Common myeloid progenitor, CD34-positive (primary cell): ENCODE results near the gene SELENOV.

Source experiments
- CTCF ChIA-PET: fragments of 350-600 bp; sonication (Branson Sonifier 250); formaldehyde crosslinking; loops from one replicate; lab custom pipeline; 2021; ENCODE audit warnings: antibody characterized with exemption; lab: Charles Lee
- POLR2A ChIA-PET: fragments of 350-600 bp; sonication (Branson Sonifier 250); formaldehyde crosslinking; loops from one replicate; lab custom pipeline; 2021; ENCODE audit warnings: antibody characterized with exemption; lab: Charles Lee
- DNase-seq, 3 donors: peaks; one replicate each; pipeline versions ENCODE4 v3.0.0 to v3.0.0-alpha.2; 2013
- H3K27ac ChIP-seq, 2 experiments: 1 replicate in 1 of 2; 2 replicates in 1 of 2; pipeline ENCODE4 v1.7.0; 2013; ENCODE audit warnings: inconsistent platforms in 2 of 2, low read length in 2 of 2, mild to moderate bottlenecking in 2 of 2, low read depth in 1 of 2, moderate library complexity in 1 of 2; ENCODE audit not compliant: severe bottlenecking in 2 of 2, insufficient read depth in 1 of 2, poor library complexity in 1 of 2
- H3K27me3 ChIP-seq, 5 experiments: replicated peaks in 2 of 5; 1 replicate in 3 of 5; 2 replicates in 2 of 5; pipeline versions ENCODE4 v1.6.1 to v1.7.0; 2013; ENCODE audit warnings: low read length in 4 of 5, mild to moderate bottlenecking in 2 of 5, moderate library complexity in 2 of 5, inconsistent platforms in 1 of 5; ENCODE audit not compliant: insufficient read depth in 5 of 5, control insufficient read depth in 4 of 5
- H3K36me3 ChIP-seq, 4 experiments: 1 replicate in 2 of 4; 2 replicates in 2 of 4; pipeline versions ENCODE4 v1.6.1 to v1.7.0; 2013; ENCODE audit warnings: low read length in 3 of 4, control low read depth in 1 of 4, mild to moderate bottlenecking in 1 of 4; ENCODE audit not compliant: control insufficient read depth in 4 of 4, insufficient read depth in 4 of 4
- H3K4me1 ChIP-seq, 4 experiments: 1 replicate in 3 of 4; 2 replicates in 1 of 4; pipeline versions ENCODE4 v1.6.1 to v1.7.1; 2013; ENCODE audit warnings: low read length in 3 of 4, mild to moderate bottlenecking in 3 of 4, control low read depth in 1 of 4, inconsistent platforms in 1 of 4, moderate library complexity in 1 of 4; ENCODE audit not compliant: control insufficient read depth in 4 of 4, insufficient read depth in 4 of 4; ENCODE audit errors: control extremely low read depth in 1 of 4
- H3K4me3 ChIP-seq, 7 experiments: 1 replicate in 4 of 7; 2 replicates in 3 of 7; pipeline versions ENCODE4 v1.5.1 to v1.7.0; 2013; ENCODE audit warnings: mild to moderate bottlenecking in 7 of 7, low read length in 6 of 7, moderate library complexity in 6 of 7, inconsistent platforms in 2 of 7, low read depth in 2 of 7, control low read depth in 1 of 7; ENCODE audit not compliant: insufficient read depth in 4 of 7, control insufficient read depth in 1 of 7; ENCODE audit errors: extremely low read depth in 1 of 7
- H3K9me3 ChIP-seq, 5 experiments: 1 replicate in 4 of 5; 2 replicates in 1 of 5; pipeline versions ENCODE4 v1.6.1 to v1.7.1; 2013; ENCODE audit warnings: low read length in 4 of 5, mild to moderate bottlenecking in 2 of 5, inconsistent platforms in 1 of 5, low read depth in 1 of 5, moderate library complexity in 1 of 5; ENCODE audit not compliant: control insufficient read depth in 4 of 5, insufficient read depth in 2 of 5; ENCODE audit errors: control extremely low read depth in 1 of 5
- WGBS: methylation state at CpG from one replicate; pipeline ENCODE4 v1.1.5; 2013; ENCODE audit not compliant: insufficient coverage; 5-methylcytosine and 5-hydroxymethylcytosine counted together

SELENOV gene

GRCh38 chr19:39558624-39559117 lies 43.7 kb downstream of the SELENOV start:
- H3K27ac ChIP-seq = no peak overlapping the region
- 86% methylated on average over 4 of the region's 6 CpGs for WGBS
- POLR2A ChIA-PET = no interaction called here

GRCh38 chr19:39563408-39563807 lies 48.5 kb downstream of the SELENOV start:
- WGBS = 96% methylated on average over 2 of the region's 2 CpGs
- CTCF ChIA-PET = no interaction called here
- DNase-seq = no peak

More at GRCh38 chr19:39558624-39559117, 43.7 kb downstream of the SELENOV start:
- CTCF ChIA-PET = no interaction called here
- Histone ChIP-seq H3K4me3 (no peak overlapping the region), H3K36me3 (no peaks in the 10 kb centered on the region), H3K27me3 (peaks cover 0 to 7% (median 0%) of the 10 kb centered on the region in 5 experiments), H3K9me3 (no peaks in the 10 kb centered on the region), H3K4me1 (no peaks in the 10 kb centered on the region)
- DNase-seq = no peak

DNA sequence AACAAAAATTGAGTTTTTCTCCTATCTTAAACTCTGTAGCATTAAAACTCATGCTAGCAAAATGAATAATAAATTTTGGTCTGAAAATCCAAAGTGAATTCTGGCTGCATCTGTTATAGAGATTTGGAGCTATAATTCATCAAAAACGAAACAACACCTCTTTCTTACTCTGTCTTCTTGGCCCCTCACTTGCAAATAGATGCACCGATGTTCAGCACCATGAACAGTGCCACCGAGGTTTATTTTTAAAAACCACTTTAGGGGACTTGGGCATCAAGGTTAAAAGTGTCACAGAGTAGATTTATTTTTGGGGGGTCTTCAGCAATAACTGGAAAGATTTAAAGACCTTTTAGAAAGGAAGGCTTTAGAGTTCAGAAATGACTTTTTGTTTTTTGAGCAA lies 51.1 kb downstream of the SELENOV start:
- DNase-seq = no peak
- no peaks in the 10 kb centered on the region for H3K4me1 ChIP-seq
- no peaks in the 10 kb centered on the region for H3K36me3 ChIP-seq
- H3K4me3 ChIP-seq = no peak overlapping the region
- 63% methylated on average over 2 of the region's 3 CpGs for WGBS
- H3K27me3 ChIP-seq = peaks cover 3 to 30% (median 10%) of the 10 kb centered on the region in 5 experiments
- no peaks in the 10 kb centered on the region for H3K9me3 ChIP-seq
- no peak overlapping the region for H3K27ac ChIP-seq
- POLR2A ChIA-PET = no interaction called here
- CTCF ChIA-PET = no interaction called here

More at GRCh38 chr19:39563408-39563807, 48.5 kb downstream of the SELENOV start:
- H3K9me3 ChIP-seq = no peaks in the 10 kb centered on the region
- no peaks in the 10 kb centered on the region for H3K36me3 ChIP-seq
- POLR2A ChIA-PET = no interaction called here
- no peak overlapping the region for H3K27ac ChIP-seq
- H3K4me1 ChIP-seq = no peaks in the 10 kb centered on the region
- H3K4me3 ChIP-seq = no peak overlapping the region
- peaks cover 3 to 16% (median 5%) of the 10 kb centered on the region in 5 experiments for H3K27me3 ChIP-seq

- ChIA-PET POLR2A (no interaction called here), CTCF (no interaction called here)
- H3K27ac ChIP-seq = no peak overlapping the region
- H3K36me3 ChIP-seq = no peaks in the 10 kb centered on the region
- H3K27me3 ChIP-seq = peaks cover 3 to 30% (median 9%) of the 10 kb centered on the region in 5 experiments
- no peak for DNase-seq
- no peak overlapping the region for H3K4me3 ChIP-seq
- H3K9me3 ChIP-seq = peaks cover 0 to 5% (median 0%) of the 10 kb centered on the region in 5 experiments
- H3K4me1 ChIP-seq = no peaks in the 10 kb centered on the region
- WGBS = 60% methylated on average over 2 of the region's 3 CpGs
Measured at GRCh38 chr19:39568604-39569003, 53.7 kb downstream of the SELENOV start.
